ENCODE measurements around the gene COG4.

Gene COG4

DNA sequence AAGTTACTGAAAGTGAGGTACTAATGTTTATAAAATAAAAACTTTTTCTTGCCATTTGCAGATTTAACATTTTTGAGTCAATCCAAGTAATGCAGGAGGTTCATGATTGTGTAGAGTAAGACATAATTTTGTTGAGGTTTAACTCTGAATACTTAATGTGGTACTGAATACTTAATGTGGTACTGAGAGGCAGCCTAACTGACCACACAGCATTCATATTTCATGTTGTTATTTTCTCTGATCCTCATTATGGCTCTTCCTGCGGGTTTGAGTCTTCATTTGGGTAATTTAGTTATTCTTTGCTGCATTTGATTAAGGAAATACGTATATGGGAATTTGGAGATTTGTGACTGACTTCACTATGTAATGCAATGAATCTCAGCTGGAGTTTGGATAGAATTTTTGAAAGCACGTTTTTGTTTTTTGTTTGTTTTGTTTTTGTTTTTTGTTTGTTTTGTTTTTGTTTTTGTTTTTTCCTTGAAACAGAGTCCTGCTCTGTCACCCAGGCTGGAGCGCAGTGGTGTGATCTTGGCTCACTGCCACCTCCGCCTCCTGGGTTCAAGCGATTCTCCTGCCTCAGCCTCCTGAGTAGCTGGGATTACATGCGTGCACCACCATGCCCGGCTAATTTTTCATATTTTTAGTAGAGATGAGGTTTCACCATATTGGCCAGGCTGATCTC lies 4.1 kb upstream of the COG4 start:
- DNase-seq (ENCODE audit: low read depth in 3 of 3, low spot score in 1 of 3): no peak

DNA sequence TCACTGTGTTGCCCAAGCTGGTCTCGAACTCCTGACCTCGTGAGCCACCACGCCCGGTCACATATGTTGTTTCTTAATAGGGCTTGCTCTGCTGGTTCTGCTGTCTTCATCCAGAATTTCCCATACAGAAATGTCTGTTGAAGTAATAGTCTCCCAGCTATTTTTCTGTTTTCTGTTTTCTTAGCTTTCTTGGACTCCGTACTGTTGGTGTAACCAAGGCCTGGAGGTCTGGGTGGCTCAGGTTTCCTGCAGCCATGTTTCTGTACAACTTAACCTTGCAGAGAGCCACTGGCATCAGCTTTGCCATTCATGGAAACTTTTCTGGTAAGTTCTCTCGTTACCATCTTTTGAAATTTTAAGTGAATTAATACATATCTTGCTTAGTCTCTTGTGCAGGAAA lies 3.0 kb upstream of the COG4 start:
- no peak for DNase-seq (ENCODE audit: low read depth in 3 of 3, low spot score in 1 of 3)

DNA sequence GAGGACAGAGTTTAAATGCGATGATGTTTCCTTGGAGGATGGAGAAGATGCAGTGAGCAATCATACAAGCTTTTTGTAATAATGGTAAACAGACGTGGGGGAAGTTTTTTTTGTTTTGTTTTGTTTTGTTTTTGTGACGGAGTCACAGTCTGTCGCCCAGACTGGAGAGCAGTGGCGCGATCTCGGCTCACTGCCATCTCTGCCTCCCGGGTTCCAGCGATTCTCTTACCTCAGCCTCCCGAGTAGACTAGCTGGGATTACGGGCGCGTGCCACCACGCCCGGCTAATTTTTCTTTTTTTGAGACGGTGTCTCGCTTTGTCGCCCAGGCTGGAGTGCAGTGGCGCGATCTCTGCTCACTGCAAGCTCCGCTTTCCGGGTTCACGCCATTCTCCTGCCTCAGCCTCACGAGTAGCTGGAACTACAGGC lies 1.1 kb upstream of the COG4 start:
- DNase-seq (ENCODE audit: low read depth in 3 of 3, low spot score in 1 of 3): peak in 1 of 3 donors; percentile 7

DNA sequence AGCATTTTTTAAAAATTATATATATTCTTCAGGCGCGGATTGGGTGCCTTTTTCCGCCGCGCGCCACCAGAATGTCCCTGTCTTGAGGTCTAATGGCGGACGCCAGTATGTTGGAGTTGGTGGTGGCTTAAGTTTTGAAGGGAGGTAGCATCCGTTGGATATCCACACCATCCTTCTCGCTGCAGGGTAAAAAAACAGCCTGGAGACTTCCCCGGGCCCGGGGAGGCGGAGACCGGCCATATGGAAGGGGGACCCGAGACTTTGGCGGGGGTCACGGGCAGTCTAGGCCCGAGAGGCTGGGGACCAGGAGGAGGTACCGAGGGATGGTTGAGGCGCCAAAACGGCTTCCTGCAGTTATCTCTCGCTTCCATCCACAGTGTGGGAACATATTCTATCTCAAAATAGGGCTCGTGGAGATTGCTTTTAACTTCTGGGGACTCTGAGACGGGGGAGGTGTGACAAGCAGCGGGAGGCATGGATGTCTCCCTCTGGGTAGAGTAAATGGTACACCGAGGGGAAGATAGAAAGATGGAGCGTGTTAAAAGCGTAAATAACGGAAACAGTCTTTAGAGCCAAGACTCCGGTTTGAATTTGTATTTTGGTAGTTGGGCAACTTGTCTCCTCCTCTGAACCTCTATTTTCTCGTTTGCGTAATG lies 517 bp upstream of the COG4 start, which contains the start of gene SF3B3:
SF3B3 (plus strand) TSS at position 74 of the 656 bp plus-strand sequence. CDS start 2,841 bp downstream, outside the sequence.
- peak; percentile 31 to 54 (median 45) for DNase-seq (ENCODE audit: low read depth in 3 of 3, low spot score in 1 of 3)

- no peak for DNase-seq (ENCODE audit: low read depth in 3 of 3, low spot score in 1 of 3)
These were observed 908 bp downstream of the COG4 start for GRCh38 chr16:70522216-70523075.

GRCh38 chr16:70520612-70521297 lies 2.6 kb downstream of the COG4 start:
- no peak for DNase-seq (ENCODE audit: low read depth in 3 of 3, low spot score in 1 of 3)

DNA sequence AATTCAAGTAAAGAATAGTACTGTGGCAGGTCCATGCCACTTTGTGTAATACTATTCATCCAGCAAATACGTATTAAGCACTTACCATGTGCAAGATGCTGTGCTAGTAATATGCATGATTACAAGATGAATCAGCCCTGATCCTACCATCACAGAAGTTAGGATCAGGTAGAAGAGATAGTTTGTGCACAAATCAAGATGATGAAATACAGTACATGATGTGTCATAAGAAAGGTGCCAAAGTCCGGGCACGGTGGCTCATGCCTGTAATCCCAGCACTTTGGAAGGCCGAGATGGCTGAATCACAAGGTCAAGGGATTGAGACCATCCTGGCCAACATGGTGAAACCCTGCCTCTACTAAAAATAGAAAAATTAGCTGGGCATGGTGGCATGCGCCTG lies 10.9 kb downstream of the COG4 start:
- no peak for DNase-seq (ENCODE audit: low read depth in 3 of 3, low spot score in 1 of 3)

DNA sequence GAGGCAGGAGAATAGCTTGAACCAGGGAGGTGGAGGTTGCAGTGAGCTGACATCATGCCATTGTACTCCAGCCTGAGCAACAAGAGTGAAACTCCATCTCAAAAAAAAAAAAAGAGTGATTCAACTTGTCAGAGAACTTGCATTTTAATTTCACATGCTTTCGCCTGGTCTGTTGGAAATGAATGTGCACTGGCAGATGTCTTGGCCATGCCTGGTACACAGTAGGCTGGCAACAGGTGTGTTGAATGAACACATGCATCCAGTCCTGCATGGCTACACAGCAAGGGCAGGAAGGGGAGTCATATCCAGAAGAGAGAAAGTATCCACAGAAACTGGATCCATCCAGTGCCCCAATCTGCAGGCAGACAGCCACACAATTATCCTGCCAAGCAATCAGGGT lies 11.5 kb downstream of the COG4 start:
- DNase-seq (ENCODE audit: low read depth in 3 of 3, low spot score in 1 of 3): no peak

GRCh38 chr16:70510216-70510615 lies 13.1 kb downstream of the COG4 start:
- no peak for DNase-seq (ENCODE audit: low read depth in 3 of 3, low spot score in 1 of 3)

DNA sequence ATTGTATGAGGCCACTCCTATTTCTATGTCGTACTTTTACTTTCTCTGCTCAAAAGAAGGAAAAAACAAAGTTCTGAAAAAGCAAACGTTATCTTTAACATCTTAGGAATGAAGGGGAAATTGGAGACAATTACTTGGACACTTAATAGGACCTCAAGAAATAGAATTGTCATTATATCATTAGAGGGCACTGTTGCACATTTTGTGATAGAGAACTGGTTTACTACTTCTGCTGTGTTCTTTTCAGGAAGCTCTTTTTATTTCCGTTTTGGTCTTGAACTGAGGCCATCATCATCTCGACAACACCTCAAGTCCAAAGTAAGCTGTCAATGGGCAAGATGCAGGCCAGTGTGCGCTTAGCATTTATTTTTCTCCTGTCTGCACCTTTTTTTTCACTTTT lies 14.6 kb downstream of the COG4 start:
- DNase-seq (ENCODE audit: low read depth in 3 of 3, low spot score in 1 of 3): no peak

DNA sequence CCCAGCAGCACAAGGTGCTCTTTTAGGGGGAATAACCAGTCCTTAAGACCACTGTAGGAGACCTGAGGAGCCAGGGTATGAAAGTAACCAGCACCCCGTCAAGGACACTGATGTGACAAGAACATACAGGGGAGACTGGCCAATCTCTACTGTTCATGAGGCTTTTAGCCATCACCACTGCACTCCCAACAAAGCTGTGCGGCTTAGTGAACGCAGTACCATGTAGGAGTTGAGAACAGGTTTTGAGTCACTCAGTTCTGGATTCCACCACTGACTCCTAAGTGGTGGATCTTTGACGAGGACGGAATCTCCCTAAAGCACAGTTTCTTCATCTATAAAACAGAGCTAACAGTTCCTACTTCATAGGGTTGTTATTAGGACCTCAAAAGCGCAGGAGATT lies 26.8 kb downstream of the COG4 start:
- DNase-seq (ENCODE audit: low read depth in 3 of 3, low spot score in 1 of 3): no peak

- DNase-seq (ENCODE audit: low read depth in 3 of 3, low spot score in 1 of 3): no peak
These were observed 27.8 kb downstream of the COG4 start for GRCh38 chr16:70495425-70496182.

DNA sequence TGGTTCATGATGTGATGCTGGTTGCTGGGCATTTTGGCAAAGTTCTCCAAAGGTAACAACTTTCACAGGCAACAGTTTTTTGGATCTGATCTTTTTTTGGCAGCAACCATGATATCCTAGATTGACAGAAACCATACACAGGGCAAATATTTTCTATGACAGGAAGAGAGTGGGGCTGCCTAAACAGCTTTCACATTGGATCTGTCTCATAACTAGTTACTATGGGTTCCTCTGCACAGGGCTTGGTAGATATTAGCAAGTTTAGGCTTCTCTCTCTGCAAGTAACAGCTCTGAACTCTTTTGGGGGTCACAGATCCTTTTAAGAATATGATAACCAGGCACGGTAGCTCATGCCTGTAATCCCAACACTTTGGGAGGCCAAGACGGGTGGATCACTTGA lies 28.6 kb downstream of the COG4 start:
- DNase-seq (ENCODE audit: low read depth in 3 of 3, low spot score in 1 of 3): no peak

DNA sequence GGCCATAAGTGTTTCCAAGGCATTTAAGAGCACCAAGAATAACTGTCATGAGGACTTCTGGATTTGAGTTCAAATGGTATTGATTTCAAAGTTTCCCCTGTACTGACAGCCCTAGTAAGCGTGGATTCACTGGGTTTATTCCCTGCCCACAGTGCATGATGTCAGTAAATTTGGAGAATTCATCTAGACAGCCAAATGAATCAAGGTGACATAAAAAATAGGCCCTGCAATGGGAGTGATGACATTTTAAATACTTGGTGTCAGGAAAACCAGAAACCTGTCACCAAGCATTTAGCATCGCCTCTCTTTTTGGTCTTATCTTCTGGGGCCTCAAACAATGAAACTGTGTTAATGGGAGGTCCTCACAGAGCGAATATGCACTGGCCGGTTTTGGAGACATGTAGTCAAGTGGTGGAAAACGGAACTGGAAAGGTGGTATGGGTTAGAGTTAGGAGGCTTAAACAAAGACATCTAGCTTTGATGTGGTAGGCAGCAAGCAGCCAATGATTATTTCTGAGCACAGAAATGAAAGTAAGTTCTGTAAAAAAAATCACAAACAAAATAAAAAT lies 29.1 kb downstream of the COG4 start:
- DNase-seq (ENCODE audit: low read depth in 3 of 3, low spot score in 1 of 3): no peak

GRCh38 chr16:70493802-70494201 lies 29.6 kb downstream of the COG4 start:
- DNase-seq (ENCODE audit: low read depth in 3 of 3, low spot score in 1 of 3): no peak

DNA sequence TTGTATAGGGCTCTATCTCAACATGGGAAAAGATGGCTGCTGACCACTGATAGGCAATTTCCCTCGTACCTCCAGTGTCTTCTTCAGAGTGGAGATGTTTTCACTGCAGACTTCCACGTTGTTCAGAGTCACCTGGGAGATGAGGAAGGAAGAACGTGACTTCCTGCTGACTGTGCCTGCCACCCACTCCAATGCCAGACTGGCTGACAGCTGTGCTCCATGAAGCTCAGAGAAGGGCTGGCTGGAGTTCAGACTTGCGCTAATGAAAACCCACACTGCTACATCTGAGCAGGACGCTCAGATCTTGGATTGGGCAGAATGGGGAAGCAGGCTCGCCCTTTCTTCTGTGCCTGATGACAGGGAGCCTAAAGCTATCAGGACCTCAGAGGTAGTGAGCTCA lies 33.1 kb downstream of the COG4 start:
- no peak for DNase-seq (ENCODE audit: low read depth in 3 of 3, low spot score in 1 of 3)

- no peak for DNase-seq (ENCODE audit: low read depth in 3 of 3, low spot score in 1 of 3)
These were observed 38.5 kb downstream of the COG4 start for GRCh38 chr16:70484867-70485266.

- no peak for DNase-seq (ENCODE audit: low read depth in 3 of 3, low spot score in 1 of 3)
These were observed 39.9 kb downstream of the COG4 start for GRCh38 chr16:70483426-70483825.

- DNase-seq (ENCODE audit: low read depth in 3 of 3, low spot score in 1 of 3): no peak
These were observed 40.7 kb downstream of the COG4 start for GRCh38 chr16:70482624-70483023.

- no peak for DNase-seq (ENCODE audit: low read depth in 3 of 3, low spot score in 1 of 3)
These were observed 41.3 kb downstream of the COG4 start for GRCh38 chr16:70481929-70482536.

Data from stimulated activated CD4-positive, alpha-beta T cell treated with anti-CD3 and anti-CD28 coated beads, TNF-alpha, amount 100 ng/mL, for 1 hour (primary cell).